ENCODE data around the gene MXD4.

GRCh38 chr4:2267320-2267811 is 5.5 kb upstream of the MXD4 start:
- no peak for TF ChIP-seq CTCF (conservative IDR thresholded peaks at IDR 0.05; ENCODE audit: low read depth, low read length)
- no peak for TF ChIP-seq EZH2 (IDR thresholded peaks at IDR 0.05; ENCODE audit: borderline replicate concordance, low read depth, low read length, poor library complexity, severe bottlenecking)
